ENCODE results near the gene PCDH19.

- TF ChIP-seq CTCF (IDR thresholded peaks at IDR 0.05) (no peak), POLR2A (IDR thresholded peaks at IDR 0.05) (no peak)
These were observed 28.5 kb downstream of the PCDH19 start for GRCh38 chrX:100381619-100382018.

Measured in adrenal gland (tissue), 5 donors.